ENCODE data around the gene ETFDH.
"Not testable (repeated sequence)": the region's sequence is repeated elsewhere in the genome, so short reads cannot be mapped to it uniquely, and the experiment has no call there.

ETFDH gene

DNA sequence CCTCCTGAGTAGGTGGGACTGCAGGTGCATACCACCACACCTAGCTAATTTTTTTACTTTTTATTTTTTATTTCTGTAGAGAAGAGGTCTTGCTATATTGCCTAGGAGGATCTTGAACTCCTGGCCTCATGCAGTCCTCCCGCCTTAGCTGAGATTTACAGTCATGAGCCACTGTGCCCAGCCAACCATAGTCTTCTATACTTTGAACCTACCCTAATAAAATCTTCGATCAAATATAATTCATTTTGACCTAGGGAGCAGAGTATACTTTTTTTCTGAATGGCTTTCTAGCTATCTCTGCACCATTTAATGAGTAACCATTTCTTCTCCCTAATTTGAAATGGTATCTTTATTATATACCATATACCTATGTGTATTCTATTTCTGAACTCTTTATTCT, 6.7 kb downstream of the ETFDH start:
- no peak for DNase-seq (ENCODE audit: low read depth, low spot score)

DNA sequence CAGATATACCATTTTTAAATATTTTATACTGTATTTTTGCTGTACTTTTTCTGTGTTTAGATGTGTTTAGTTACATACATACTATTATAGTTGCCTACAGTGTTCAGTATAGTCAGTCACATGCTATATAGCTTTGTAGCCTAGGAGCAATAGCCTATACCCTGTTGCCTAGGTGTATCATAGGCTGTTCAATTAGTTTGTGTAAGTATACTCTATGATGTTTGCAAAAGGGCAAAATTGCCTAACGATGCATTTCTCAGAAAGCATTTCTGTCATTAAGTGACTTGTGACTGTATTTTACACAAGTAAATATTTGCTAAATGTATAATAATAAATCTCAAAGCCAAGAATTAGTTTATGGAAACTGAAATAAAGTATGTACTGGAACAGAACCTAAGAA, 9.5 kb downstream of the ETFDH start:
- DNase-seq (ENCODE audit: low read depth, low spot score): no peak

DNA sequence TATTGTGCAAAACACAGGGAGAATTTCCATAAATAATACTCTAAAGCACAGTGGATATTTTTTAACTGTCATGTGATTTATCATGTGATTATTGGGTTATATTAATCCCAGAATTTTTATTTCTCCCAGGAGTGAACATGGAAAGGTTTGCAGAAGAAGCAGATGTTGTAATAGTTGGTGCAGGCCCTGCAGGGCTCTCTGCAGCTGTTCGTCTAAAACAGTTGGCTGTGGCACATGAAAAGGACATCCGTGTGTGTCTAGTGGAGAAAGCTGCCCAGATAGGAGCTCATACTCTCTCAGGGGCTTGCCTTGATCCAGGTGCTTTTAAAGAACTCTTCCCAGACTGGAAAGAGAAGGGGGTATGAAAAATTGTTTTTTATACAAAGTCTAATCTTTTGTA, 10.0 kb downstream of the ETFDH start:
- no peak for DNase-seq (ENCODE audit: low read depth, low spot score)

DNA sequence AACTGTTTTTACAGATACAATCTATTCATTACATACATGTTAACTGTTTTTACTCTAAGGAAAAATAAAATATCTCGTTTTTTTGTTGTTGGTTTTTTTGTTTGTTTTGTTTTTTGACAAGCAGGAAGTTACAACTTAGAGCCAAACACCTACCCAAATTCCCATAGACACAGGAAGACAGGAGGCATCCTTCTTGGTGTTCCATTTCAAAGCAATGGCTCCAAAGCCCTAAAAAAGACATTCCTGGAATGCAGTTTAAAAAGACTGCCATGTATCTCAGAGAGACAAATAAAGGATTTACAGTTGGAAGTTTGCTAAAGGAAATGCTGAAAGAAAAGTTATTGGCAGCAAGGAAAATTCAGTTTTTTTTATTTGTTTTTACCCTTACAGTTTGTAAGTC, 16.7 kb downstream of the ETFDH start:
- no peak for DNase-seq (ENCODE audit: low read depth, low spot score)

DNA sequence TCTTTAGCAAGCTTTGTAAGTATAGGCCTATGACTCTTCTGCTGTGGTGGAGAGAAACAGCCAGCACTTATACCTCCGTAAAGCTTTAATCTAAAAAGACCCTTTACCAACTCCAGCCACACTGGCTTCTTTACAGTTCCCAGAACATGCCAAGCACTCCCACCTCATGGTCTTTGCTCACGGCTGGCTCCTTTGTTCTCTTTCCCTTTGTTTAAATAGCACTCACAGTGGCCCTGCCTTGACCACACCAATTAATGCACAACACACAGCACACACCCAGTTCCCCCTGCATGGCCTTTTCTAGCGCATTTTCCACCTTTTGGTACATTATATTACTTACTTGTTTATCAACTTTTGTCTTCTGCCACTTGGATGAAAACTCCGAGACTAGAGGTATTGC, 32.2 kb downstream of the ETFDH start:
- DNase-seq (ENCODE audit: low read depth, low spot score): no peak

DNA sequence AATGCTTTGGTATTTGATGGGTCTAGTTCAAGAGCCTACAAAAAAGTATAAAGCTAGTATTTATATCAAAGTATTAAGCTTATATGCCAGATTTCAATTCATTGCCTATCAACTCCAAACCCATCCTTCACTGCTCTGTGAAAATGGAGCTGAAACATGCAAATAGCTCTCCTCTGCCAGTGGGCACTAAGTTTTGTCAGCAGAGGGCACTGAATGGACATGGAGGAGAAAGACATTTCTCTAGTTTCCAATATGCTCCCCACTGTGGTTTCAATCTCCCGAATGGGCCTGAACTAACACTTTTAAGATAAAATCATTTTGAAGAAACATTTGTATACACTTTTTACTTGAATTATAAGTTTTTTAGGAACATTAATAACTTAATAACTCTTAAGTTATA, 38.7 kb downstream of the ETFDH start:
- no peak for DNase-seq (ENCODE audit: low read depth, low spot score)

DNA sequence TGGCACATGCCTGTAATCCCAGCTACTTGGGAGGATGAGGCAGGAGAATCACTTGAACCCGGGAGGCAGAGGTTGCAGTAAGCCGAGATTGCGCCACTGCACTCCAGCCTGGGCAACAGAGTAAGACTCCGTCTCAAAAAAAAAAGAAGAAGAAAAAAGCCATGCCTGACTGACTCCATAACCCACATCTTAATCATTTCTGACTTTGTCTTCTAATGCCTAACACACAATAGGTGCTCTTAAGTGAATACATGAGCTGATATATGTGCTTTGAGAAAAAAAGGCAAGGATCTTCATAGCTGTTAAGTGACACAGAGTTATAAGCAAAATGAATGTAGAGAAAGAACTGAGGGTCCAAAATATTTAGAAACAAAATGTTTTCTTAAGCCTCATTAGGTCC, 40.5 kb downstream of the ETFDH start:
- not testable (repeated sequence) for DNase-seq (ENCODE audit: low read depth, low spot score)

DNA sequence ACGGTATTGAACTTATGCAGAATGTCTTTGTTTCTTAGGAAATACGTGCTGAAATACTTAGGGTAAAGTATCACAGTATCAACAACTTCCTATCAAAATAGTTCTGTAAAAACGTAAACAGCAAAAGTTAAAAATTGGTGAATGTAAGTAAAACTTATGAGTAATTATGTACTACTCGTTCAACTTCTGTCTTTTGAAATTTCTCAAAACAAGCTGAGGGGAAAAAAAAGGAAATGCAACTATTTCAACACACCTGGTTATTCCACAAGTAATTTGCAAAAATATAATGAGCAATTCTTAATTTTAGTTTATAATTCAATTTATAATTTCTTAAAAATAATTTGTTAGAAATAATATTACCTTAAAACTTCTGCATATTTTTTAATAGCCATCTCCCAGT, 42.8 kb downstream of the ETFDH start:
- no peak for DNase-seq (ENCODE audit: low read depth, low spot score)

DNA sequence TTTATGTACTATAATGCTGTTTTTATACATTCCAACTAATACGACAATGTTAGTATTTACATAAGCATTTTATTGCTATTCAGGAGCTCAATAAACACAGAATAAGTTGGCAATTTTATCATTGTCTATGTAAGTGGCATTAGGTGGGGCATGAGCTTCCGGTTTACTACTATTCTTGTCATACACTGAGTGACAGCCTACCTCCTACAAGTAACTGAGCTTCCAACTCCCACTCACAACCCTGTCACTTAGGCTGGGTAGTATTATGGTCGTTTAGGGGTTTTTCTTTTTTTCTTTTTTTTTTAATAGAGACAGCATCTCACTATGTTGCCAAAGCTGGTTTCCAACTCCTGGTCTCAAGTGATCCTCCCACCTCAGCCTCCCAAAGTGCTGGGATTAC, 43.7 kb downstream of the ETFDH start:
- DNase-seq (ENCODE audit: low read depth, low spot score): no peak

DNA sequence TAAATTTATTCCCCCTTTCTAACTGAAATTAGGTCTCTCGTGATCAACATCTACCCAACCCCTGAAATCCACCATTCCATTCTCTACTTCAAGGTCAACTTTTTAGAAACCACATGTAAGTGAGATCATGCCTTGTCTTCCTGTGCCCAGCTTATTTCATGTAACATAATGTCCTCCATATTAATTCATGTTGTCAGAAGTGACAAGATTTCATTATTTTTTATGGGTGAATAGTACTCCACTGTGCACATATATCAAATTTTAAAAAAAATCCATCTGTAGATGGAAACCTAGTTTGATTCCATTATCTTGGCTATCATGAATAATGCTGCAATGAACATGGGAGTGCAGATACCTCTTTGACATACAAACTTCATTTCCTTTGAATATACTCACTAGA, 49.6 kb downstream of the ETFDH start:
- no peak for DNase-seq (ENCODE audit: low read depth, low spot score)

DNA sequence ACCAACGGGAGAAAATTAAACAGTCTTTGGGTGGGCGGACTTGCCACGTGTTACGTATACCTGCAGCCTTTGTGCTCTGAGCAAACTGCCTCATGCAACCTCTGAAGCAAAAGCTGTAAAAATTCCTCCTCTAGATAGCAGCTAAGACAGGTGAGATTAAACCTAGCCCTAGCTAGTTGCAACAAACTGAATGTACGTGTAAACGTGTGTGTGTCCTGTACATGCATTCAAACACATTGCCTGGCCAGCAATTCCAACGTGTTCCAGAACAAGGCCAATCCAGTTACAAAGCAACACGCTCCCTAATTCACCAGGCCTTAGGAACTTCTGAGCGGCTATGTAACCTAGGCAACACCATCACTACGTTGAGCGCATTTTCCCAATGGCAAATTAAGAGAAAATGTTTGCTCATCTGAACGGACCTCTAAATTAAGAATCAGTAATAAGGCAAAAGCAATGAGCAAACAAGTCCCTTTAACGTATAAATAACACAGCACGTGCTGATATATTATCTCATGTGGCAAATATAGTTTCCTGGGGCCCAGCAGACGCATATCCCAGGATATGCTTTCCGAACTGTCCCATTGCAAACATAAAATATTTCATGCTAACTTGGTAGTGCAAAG, 50.3 kb downstream of the ETFDH start:
- no peak for DNase-seq (ENCODE audit: low read depth, low spot score)

DNA sequence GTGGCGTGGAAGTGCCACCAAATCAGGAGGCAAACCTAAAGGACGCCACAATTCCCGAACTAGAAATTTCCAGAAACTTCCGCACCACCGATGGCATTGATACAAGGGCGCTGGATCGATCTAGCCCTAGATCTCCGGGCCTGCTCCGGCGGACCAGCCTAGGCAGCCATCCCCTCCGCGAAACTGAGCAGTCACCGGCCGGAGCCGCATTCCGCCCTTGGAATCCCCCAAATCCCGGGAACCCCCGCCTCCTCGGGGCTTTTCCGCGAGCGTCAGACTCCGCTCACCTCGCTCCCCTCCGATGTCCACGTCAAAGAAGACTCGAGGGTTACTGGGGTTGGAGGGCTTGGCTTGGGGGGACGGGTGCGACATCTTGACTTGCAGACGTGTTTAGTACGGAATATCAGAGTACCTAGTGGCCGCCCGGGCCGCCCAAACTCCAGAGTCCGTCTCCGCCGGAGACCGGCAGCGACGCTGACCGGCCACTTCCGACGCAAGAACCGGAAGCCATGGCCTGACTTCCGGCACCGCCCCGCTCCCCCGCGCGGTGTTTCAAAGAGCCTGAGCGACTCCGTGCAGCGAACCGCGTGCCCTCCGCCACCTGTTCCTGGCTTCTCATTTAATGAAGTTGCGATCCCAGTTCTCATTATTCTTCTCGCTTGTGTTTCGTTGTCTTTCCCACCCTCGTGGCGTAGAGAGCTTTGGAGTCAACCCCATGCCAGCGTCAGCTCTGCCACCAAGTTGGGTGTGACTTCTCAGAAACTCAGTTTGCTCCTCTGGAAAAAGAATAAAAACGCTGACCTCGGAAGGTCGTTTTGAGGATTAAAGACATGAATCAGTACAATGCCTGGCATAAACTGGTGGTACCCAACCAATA, 51.1 kb downstream of the ETFDH start, which contains the start of gene PPID:
PPID (minus strand) TSS at position 480 of the 877 bp plus-strand sequence; CDS start at position 372, 108 bp downstream.
- peak; percentile 60 for DNase-seq (ENCODE audit: low read depth, low spot score)

DNA sequence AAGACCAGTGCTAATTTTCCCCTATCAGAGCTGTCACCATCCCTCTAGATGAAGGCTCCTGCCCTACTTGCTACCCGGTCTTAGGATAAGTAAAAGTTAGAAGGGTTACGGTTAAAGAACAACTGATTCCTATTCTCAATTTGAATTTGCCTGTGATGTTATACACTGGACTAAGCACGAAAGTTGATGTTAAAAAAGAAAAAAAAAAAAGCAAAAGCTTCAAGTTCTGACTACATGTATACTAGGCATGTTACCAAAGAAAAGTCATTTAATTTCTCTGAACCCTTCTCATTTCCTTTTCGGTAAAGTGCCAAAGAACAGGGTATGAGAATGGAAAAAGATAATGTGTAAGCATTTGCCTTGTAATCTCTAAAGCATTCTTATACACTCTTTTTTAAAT, 52.5 kb downstream of the ETFDH start:
- DNase-seq (ENCODE audit: low read depth, low spot score): no peak

DNA sequence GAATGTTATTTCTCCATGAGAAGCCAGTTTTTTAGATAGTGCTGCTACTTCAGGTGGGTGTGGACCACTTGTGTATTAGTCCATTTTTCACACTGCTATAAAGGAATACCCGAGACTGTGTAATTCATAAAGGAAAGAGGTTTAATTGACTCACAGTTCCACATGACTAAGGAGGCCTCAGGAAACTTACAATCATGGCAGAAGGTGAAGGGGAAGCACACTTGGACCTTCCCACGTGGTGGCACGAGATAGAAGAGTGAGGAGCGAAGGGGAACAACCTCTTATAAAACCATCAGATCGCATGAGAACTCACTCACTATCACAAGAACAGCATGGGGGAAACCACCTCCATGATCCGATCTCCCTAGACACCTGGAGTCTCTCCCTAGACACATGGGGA, 54.5 kb downstream of the ETFDH start:
- DNase-seq (ENCODE audit: low read depth, low spot score): no peak

DNA sequence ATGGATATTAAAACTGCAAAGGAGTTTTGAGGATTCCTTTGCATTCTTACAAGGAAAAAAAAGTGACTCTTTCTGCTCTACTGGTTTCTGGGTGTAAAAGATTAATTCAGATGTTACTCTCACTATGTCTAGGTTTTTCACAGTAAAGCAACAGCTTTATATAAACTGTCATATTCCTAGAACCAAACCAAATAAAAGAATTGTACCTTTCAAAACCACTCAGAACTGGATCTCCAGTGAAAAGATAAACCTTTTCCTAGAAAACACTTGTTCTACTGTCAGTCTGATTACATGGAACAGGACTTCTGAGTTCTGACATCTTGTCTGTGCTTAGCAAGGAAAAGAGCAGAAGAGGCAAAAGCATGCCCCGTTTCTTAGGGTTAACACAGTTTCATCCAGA, 56.1 kb downstream of the ETFDH start:
- DNase-seq (ENCODE audit: low read depth, low spot score): no peak

DNA sequence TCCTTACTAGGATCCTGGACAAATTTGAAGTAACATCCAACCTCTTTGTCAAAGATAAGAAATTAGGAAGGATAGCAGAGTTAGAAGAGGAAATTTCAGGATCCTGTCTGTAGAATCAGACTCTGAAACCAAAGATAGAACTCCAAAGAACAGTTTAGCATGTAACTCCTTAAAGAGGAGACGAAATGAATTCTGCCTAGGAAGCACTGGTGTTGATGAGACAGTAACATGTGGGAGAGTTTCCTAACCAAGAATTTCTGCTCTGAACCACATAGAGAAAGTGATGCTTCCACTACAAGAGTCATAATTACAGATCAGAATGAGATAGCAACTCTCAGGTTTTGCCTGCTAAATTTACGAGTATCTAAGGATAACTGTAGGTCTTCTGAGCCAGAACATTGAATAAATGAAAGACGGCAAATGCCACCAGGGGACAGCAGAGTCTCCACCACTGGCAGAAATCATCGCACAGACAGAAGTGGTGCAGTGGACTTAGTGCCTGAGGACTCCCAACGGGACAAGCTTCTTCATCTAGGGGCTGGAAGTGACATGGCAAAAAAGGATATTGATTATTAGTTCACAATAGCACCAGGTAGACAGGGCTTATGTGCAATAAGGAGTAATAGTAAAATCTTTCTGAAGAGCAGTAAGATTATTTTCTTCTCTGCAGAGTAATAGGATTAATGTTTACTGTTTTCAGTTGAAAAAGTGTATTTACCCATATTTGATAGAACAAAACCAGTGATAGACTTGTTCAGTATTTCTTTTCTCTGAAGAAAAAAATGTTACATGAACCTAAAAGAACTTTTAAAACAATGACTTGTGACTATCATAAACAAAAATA, 57.8 kb downstream of the ETFDH start:
- no peak for DNase-seq (ENCODE audit: low read depth, low spot score)

DNA sequence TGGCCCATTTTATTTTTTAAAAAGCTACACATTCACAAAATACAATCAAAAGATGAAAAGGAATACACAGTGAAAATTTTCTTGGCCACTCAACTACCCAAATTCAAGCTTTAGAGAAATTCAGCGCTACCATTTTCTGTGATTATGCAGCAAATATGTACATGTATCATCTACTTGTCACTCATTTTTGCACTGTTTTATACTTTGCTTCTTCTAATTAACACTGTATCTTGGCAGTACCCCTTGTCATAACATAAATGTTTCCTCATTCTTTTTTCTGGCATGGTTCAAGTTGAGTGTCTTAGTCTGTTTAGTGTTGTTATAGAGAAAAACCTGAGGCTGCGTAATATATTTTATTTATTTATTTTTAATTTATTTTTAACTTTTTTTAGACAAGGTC, 66.8 kb downstream of the ETFDH start:
- DNase-seq (ENCODE audit: low read depth, low spot score): no peak

DNA sequence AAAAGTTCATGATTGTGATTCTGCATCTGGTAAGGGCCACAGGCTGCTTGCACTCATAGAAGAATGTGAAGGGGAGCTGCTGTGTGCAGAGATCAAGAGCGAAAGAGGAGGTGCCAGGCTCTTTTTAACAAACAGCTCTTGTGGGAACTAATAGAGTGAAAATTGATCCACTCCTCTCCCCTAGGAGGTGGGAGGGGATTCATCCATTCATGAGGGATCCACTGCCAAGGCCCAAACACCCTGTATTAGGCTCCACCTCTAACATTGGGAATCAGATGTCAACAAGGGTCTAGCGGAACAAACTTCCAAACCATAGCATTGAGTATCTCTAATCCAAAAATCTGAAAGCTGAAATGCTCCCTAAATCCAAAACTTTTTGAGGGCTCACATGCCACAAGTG, 67.5 kb downstream of the ETFDH start:
- DNase-seq (ENCODE audit: low read depth, low spot score): no peak

DNA sequence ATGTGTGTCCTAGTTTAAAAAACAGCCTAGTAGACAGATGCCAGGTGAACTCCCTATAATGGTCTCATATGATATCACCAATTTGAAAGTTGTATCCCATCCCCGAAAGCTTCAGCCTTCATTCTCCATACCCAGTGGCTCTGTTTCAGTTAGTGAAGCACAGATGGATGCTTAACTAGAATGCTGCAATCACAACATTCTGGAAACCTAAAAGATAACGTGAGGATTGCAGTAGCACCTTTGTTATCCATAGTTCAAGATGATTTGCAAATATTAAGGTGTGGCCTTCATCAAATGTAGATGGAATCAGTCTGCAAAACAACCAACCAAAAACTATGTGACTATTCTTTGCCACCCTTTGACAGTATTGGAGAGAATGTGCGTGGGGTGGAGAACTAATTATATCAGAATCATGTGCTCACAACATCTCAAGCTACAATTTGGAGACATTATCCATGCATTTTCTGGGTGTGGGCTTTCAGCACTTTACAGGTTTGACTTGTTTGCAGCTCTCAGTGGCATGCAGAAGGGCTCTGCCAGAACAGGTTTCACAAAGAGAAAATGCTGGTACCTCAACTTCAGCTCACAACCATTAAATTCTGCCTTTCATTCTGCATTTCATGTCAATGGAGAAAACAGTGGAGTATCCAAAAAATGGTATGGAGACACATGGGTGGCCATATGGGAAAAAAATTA, 69.4 kb downstream of the ETFDH start:
- no peak for DNase-seq (ENCODE audit: low read depth, low spot score)

DNA sequence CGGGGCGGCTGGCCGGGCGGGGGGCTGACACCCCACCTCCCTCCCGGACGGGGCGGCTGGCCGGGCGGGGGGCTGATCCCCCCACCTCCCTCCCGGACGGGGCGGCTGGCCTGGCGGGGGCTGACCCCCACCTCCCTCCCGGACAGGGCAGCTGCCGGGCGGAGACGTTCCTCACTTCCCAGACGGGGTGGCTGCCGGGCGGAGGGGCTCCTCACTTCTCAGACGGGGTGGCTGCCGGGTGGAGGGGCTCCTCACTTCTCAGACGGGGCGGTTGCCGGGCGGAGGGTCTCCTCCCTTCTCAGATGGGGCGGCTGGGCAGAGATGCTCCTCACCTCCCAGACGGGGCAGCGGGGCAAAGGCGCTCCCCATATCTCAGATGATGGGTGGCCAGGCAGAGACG, 74.4 kb downstream of the ETFDH start:
- DNase-seq (ENCODE audit: low read depth, low spot score): not testable (repeated sequence)

DNA sequence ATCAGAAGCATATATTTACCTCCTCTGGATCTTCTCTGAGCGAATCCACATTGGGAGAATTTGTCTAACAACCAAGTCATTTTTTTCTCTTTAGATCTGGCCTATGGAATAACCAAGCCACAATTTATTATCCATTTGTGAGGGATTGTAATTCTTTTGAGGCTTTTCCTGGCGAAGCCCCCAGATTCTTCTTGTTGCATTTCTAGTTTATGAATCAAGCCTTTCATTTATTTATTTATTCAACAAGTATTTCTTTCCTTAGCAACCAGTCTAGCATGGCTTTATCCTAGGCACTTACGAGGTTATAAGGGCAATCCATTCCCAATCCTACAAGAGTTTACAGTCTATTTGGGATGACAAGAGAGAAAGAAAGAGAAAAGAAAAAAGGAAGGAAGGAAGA, 78.3 kb downstream of the ETFDH start:
- no peak for DNase-seq (ENCODE audit: low read depth, low spot score)

All from activated naive CD8-positive, alpha-beta T cell treated with anti-CD3 and anti-CD28 coated beads, Interleukin-2, amount 50 U/mL, for 16 hours (primary cell).